NT2/D1 (cell line): Measurements from ENCODE around the gene AIG1.

Experiments
- DNase-seq: peaks from one replicate; pipeline ENCODE4 v3.0.0-alpha.2; 2011; ENCODE audit warnings: low read depth, low spot score
- H3K27me3 ChIP-seq: 2 replicates; pipeline ENCODE4 v1.6.0; 2011; ENCODE audit warnings: mild to moderate bottlenecking; ENCODE audit not compliant: insufficient read length, insufficient read depth
- H3K36me3 ChIP-seq: 2 replicates; pipeline ENCODE4 v1.6.1; 2011; ENCODE audit warnings: mild to moderate bottlenecking, low read length, mixed read lengths; ENCODE audit not compliant: insufficient read depth, insufficient read length
- H3K4me1 ChIP-seq: 2 replicates; pipeline ENCODE4 v1.5.1; 2011; ENCODE audit not compliant: insufficient read depth, insufficient read length
- H3K4me3 ChIP-seq: 2 replicates; pipeline ENCODE4 v1.5.1; 2011; ENCODE audit warnings: low read depth; ENCODE audit not compliant: insufficient read length
- H3K9ac ChIP-seq: 2 replicates; pipeline ENCODE4 v1.6.0; 2011; ENCODE audit warnings: low read depth; ENCODE audit not compliant: insufficient read length
- H3K9me3 ChIP-seq: 2 replicates; pipeline ENCODE4 v1.5.1; 2011; ENCODE audit warnings: mild to moderate bottlenecking, low read length; ENCODE audit not compliant: insufficient read depth
- SUZ12 ChIP-seq: IDR thresholded peaks from 2 replicates; pipeline ENCODE4 v1.6.1; 2011; ENCODE audit not compliant: insufficient read length, insufficient read depth; ENCODE audit errors: extremely low read depth
- YY1 ChIP-seq: IDR thresholded peaks from 2 replicates; pipeline ENCODE4 v1.6.1; 2011; ENCODE audit not compliant: insufficient read length, insufficient read depth
- ZNF274 ChIP-seq: IDR thresholded peaks from 2 replicates; pipeline ENCODE4 v1.6.1; 2011; ENCODE audit warnings: mild to moderate bottlenecking, low read depth, low read length

Gene AIG1

DNA sequence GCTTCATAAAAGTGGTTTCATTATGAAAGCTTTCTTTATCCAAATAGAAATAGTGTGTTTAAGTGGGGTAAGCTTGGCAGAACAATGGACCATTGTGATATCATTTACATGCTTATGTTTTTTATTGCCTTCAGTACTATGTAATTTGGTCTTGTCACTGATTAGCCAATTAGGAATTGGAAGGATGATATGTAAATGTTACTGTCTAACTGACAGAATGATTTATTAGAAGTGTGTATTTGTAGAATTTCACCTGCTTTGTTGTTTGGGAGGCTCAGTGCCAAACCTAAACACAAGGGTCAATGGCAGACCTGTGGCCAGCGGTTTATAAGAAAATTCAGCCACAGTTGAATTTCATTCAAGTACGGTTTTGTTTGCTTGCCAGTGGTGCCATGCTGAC, 39.0 kb downstream of the AIG1 start:
- no peaks in the 10 kb centered on the region for H3K27me3 ChIP-seq
- no peaks in the 10 kb centered on the region for H3K9me3 ChIP-seq
- DNase-seq, result no peak

DNA sequence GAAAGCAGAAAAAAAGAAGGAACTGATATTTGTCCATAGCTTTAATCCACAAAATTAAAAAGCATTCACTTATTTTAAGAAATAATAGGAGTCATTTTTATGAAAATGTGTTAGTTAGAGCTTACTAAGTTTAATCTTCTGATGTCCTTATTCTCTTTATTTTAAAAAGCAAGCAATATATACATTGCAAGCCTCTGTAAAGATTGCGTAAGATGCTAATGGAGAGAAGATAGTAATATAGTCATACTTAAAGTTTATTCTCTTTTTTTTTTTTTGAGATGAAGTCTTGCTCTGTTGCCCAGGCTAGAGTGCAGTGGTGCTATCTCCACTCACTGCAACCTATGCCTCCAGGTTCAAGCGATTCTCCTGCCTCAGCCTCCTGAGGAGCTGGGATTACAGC, 39.7 kb downstream of the AIG1 start:
- Histone ChIP-seq H3K9me3 (no peaks in the 10 kb centered on the region), H3K27me3 (no peaks in the 10 kb centered on the region)
- TF ChIP-seq ZNF274, result no peak
- TF ChIP-seq SUZ12, result no peak
- no peak for TF ChIP-seq YY1

More for the DNA sequence above, 39.0 kb downstream of the AIG1 start:
- H3K9ac ChIP-seq, result no peak overlapping the region
- H3K4me3 ChIP-seq, result no peak overlapping the region
- H3K36me3 ChIP-seq, result no peaks in the 10 kb centered on the region
- H3K4me1 ChIP-seq, result no peaks in the 10 kb centered on the region
- no peak for TF ChIP-seq ZNF274
- TF ChIP-seq SUZ12, result no peak
- no peak for TF ChIP-seq YY1

DNA sequence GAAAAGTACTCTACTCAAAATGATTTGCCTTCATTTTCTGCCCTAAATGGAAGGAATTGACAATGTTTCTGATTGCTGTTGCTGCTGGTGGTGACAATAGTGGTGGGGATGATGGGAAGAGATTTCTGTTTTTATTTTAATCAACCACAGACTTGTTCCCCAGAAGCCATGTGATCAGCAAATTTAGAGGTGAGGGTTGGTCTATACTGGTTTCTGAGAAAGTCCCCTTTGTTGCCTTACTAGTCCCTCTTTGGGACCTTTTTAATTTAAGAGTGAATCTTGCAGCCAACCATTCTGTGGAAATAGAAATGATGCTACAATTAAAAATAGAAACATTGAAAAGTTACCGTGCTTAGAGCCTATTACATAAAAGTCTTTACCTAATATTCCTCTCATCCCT, 43.2 kb downstream of the AIG1 start:
- Histone ChIP-seq H3K9me3 (no peaks in the 10 kb centered on the region), H3K4me3 (no peak overlapping the region), H3K9ac (no peak overlapping the region), H3K36me3 (no peaks in the 10 kb centered on the region), H3K27me3 (no peaks in the 10 kb centered on the region), H3K4me1 (no peaks in the 10 kb centered on the region)
- TF ChIP-seq SUZ12 (no peak), ZNF274 (no peak), YY1 (no peak)
- DNase-seq, result no peak

More for the DNA sequence above, 39.7 kb downstream of the AIG1 start:
- no peak for DNase-seq
- Histone ChIP-seq H3K9ac (no peak overlapping the region), H3K36me3 (no peaks in the 10 kb centered on the region), H3K4me1 (no peaks in the 10 kb centered on the region), H3K4me3 (no peak overlapping the region)

DNA sequence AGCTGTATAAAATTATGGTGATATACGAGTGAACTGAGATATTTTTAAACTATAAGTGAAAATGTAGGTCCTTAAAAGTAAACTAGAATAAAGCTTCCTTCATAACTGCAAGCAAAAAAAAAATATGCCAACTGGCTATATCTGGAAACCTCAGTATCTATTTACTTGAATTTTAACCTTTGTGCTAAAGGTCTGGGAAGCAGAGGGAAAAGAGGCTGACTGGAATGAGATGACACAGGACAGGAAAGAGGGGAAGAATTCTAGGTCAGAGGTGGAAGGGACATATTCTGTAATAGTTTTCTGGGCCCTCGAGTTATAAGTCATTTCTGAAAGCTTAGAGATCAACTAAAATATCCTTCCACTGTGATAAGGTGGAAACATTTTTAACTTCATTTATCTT, 46.8 kb downstream of the AIG1 start:
- no peaks in the 10 kb centered on the region for H3K27me3 ChIP-seq
- no peak overlapping the region for H3K9ac ChIP-seq
- no peak for DNase-seq
- H3K4me3 ChIP-seq, result no peak overlapping the region
- TF ChIP-seq ZNF274 (no peak), YY1 (no peak), SUZ12 (no peak)
- H3K9me3 ChIP-seq, result no peaks in the 10 kb centered on the region
- H3K36me3 ChIP-seq, result no peaks in the 10 kb centered on the region
- no peaks in the 10 kb centered on the region for H3K4me1 ChIP-seq

DNA sequence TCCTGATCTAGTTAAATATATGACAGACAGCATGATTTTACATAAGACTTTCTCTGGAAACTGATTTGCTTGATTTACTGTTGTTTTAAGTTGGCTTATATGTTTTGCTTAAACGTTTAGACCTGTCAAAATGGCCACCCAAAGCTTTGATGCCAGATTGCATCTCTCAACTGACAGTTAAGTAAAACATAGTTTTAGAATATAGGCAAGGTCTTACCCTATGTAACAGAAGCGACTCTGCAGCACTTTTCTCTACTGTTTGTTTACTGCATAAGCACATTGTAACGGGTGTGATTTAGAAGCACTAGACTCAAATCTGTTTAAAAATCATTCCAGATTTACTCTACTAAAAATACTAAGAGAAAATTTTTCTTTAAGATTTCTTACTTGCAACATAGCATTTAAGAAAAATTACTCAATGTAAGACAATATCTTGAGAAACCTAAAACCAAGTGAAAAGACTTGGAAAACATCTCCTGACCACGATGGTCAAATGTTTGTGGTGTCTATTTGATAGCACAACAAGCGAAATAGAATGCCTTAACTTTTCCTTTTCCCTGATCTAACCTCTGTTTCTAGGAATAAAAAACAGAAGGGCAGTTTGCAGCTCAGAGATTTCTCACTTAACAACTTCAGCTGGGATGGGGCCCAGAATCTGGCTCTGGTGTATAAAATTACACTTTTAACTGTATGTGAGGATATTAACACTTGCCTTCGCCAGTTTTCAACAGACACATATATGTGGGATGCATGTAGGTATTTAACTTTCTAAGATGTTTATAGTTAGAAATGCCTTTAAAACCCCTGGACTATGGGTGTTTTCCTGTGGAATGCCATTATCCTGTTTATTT, 47.4 kb downstream of the AIG1 start:
- Histone ChIP-seq H3K9me3 (no peaks in the 10 kb centered on the region), H3K9ac (no peak overlapping the region), H3K36me3 (no peaks in the 10 kb centered on the region), H3K4me3 (no peak overlapping the region), H3K27me3 (no peaks in the 10 kb centered on the region), H3K4me1 (no peaks in the 10 kb centered on the region)
- DNase-seq, result no peak
- TF ChIP-seq ZNF274 (no peak), SUZ12 (no peak), YY1 (no peak)

DNA sequence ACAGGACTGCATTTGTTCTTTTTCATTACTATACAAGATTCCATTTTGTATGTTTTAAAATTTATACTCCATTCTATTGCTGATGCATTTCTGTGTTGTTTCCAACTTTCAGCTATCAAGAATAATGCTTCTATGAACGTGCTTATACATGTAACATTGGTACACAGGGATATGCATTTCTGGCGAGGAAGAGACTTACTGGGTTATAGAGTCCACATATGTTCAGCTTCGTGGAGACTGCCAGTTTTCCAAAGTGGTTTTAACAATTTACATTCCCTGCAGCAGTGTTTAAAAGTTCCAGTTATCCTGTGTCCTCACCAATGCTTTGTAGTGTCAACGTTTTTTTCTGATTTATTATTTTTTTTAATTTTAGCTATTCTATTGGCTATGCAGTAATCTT, 48.5 kb downstream of the AIG1 start:
- Histone ChIP-seq H3K9ac (no peak overlapping the region), H3K4me3 (no peak overlapping the region), H3K27me3 (no peaks in the 10 kb centered on the region), H3K4me1 (no peaks in the 10 kb centered on the region), H3K9me3 (no peaks in the 10 kb centered on the region), H3K36me3 (no peaks in the 10 kb centered on the region)
- no peak for DNase-seq
- TF ChIP-seq YY1, result no peak
- TF ChIP-seq ZNF274, result no peak
- no peak for TF ChIP-seq SUZ12

DNA sequence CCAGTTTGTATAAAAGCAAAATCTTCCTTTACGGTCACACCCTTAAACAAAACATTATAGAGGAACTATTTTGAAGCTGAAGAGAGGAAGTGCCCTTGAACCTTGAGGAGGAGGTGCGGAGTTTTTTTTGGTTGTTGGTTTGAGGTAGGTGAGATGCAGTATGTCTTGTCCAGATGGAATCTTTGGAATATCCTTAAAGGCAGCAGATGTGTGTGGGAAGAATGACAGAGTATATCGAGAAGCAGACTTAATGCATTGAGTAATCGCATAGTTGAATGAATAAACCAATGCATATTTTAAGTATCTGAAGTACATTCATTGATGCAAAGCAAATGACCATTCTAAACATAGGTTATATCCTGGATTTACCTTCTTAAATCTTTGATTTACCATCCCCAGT, 49.9 kb downstream of the AIG1 start:
- no peak overlapping the region for H3K4me3 ChIP-seq
- DNase-seq, result no peak
- no peak for TF ChIP-seq ZNF274
- TF ChIP-seq SUZ12, result no peak
- TF ChIP-seq YY1, result no peak
- H3K4me1 ChIP-seq, result no peaks in the 10 kb centered on the region
- H3K9ac ChIP-seq, result no peak overlapping the region
- no peaks in the 10 kb centered on the region for H3K27me3 ChIP-seq
- H3K9me3 ChIP-seq, result no peaks in the 10 kb centered on the region
- H3K36me3 ChIP-seq, result no peaks in the 10 kb centered on the region

DNA sequence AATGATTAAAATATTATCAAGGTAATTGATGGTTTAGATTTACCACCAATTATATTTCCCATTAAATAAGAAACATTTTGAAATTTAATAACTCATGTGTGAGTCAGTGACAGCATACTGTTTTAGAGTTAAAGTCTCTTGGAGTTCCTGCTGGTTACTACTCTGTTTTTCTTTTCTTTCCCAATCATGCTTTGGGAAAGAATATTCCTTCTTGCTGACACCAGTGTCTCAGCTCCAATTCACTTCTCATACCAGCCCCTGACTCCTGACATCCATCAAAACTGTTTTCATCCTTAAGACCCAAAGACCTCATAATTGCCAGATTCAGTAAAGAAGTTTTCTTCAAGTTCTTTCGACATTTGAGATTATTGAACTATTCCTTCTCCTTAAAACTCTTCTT, 50.3 kb downstream of the AIG1 start:
- H3K4me3 ChIP-seq, result no peak overlapping the region
- DNase-seq, result no peak
- no peak for TF ChIP-seq SUZ12
- no peak for TF ChIP-seq ZNF274
- no peak for TF ChIP-seq YY1
- no peaks in the 10 kb centered on the region for H3K4me1 ChIP-seq
- no peaks in the 10 kb centered on the region for H3K9me3 ChIP-seq
- no peaks in the 10 kb centered on the region for H3K27me3 ChIP-seq
- H3K36me3 ChIP-seq, result no peaks in the 10 kb centered on the region
- H3K9ac ChIP-seq, result no peak overlapping the region
